HUDEP-2 (cell line): ENCODE measurements around the gene SOX10.
"Not testable (repeated sequence)": the region's sequence is repeated elsewhere in the genome, so short reads cannot be mapped to it uniquely, and the experiment has no call there.

Experiments
- DNase-seq, 76 experiments: peaks; one replicate each; lab custom pipeline; 2025; ENCODE audit not compliant: unreplicated experiment in 76 of 76; lab: John Stamatoyannopoulos, UW

The SOX10 gene

DNA sequence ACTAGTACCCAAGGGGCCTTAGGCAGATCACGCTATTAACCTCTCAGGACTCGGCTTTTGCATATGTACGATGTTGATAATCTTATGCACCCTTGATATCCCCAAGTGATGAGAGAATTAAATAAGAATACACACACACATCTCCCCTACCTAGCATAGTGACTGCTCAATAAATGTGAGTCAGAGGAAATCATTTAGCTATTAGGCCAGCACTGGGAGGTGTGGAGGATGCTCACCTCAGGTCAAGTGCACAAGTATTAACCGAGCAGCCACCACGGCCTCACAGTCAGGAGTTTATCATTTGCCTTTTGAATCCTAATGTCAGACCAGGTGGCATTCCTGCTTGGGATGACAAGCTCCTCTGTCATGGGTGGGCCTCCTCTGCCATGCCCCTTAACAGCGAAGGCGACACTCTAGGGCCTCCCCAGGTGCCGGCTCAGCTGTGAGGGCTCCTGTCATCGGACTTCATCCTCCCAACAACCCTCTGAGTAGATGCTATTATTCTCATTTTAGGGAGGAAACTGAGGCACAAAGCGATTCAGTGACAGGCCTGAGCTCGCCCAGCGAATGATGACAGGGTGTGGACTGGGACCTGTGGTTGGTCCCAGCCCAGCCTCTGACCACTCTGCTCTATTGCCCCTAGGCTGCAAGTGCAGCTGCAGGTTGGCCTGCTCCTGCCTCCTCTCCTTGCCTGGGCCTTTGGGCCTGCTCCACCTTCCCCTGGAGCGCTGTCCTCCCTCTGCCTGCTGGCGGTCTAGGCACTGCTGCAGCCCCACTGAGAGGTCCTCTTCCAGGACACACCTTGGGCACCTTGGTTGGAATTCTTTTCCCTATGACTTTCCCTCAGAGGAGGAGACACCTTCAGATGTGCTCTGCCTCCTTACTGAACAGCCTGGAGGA is 5.0 kb upstream of the SOX10 start:
- DNase-seq: no peak

DNA sequence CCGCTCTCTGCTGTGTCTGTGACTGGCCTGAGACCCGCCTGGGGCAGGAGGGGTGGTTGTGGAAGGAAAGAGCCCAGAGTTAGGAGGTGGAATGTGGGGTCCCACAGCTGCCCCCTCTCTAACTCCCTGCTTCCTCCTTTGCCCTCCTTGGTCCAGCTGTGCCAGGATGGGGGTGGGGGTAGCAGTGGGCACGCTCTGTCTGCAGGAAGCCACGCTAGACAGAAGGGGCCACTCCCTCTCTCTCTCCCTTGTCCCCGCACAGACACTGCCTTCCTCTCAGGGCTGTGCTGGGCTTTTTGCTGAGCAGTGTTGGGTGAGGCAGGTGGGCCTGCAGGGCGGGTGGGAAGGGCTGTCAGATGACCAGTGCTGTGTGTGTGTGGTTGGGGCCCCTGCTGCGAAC is 2.0 kb upstream of the SOX10 start:
- DNase-seq: no peak

DNA sequence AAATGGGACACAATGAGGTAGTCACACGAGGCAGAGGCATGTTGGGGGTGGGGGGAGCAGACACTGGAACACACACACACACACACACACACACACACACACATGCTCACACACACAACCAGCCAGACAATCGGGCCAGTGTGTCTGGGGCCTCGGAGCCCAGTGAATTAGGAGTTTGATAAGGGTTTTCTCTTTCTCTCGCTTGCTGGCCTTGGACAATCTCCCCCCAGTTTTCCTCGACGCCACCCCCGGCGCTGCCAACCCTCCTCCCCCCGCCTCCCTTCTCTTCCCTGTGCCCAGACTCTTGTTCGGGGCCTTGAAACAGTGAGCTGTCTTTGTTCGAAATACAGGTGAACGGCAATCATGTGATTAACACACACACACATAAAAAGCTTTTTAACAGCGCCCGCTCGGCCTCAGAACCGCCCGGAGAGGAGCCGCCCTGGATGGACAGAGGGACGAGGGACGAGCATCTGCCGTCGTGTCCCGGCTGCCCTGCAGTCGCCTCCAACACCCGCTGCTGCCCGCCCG is 1.5 kb upstream of the SOX10 start:
- no peak for DNase-seq

DNA sequence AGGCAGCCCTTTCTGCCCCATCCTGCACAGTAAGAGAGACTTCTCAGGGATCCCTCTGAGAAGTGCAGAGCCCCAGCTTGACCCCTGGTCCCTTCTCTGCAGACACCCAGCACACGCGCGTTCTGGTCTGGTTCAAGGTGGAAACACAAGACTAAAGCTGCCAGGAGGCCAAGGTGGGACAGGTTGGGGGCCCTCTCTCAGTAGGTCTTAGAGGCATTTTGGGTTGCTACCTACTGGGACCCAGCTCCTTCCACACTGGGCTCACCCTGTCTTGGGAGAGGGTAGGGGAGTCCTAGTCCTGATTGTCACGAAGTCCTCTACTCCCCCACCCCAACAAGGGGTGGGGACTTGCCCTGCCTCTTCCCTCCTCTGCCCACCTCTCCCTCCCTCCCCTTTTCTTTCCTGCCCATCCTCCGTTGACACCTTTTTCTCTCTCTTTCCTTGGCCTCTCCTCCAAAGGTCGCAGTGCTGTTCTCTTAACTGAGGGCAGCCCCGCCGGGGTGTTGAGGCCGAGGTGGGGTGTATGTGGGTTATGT is 763 bp upstream of the SOX10 start:
- no peak for DNase-seq

DNA sequence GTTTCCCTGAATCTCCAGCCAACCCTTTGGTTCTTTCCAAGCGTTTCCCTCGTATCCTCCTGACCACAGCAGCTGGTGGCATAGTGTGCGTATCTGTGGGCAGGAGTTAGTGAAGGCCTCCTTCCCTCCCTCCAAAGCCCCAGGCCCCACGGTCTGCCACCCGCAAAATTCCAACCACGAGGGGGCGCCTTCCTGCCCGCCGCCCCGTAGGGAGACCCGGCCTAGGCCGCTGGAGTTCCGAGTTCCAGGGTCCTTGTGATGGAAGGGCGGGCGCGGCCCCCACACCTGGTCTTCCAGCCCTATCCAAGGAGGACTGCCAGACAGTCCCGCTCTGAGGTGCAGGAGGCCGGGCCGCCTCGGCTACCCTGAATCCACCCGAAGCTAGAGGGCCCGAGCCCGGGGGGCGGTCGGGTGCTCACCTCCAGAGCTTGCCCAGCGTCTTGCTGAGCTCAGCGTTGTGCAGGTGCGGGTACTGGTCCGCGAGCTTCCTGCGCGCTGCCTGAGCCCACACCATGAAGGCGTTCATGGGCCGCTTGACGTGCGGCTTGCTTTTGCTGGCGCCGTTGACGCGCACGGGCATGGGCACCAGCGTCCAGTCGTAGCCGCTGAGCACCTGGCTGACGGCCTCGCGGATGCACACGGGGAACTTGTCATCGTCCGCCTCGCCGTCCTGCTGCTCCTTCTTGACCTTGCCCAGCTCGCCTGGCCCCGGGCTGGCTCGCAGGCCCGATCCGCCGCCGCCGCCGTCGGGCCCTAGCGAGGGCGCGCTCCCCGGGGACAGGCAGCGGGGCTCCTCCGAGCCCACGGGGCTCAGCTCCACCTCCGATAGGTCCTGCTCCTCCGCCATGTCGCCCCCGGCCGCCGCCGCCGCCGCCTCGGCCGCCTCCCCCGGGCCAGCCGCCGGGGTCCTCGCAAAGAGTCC is 1.2 kb downstream of the SOX10 start:
- no peak for DNase-seq

DNA sequence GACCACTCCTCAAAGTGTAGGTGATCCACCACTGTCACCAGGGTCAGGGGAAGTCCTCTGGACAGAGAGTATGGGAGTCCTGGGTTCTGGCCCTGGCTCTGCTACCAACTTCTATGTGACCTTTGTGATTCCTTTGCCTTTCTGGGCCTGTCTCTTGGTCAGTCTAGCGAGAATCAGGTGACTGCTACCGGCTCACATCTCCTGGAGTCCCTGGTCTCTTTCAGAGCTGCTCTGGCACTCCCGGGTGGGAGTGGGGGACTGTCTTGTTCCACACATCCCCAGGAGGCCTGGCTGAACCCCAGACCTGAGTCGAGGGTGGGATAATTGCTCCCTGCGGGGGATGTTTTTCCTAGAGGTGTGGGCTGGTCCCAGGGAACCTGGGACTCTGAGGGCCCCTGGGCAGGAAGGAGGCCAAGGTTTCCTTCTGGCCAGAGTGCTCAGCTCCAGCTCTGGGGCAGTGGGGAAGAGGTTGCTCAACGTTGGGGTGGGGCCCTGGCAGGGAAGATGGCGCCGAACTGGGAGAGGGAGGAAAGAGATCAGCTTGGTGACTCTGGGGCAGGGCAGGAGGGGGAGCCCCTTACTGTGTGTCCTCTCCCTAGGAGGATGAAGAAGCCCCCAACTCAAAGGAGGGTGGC is 2.1 kb downstream of the SOX10 start:
- DNase-seq: no peak

DNA sequence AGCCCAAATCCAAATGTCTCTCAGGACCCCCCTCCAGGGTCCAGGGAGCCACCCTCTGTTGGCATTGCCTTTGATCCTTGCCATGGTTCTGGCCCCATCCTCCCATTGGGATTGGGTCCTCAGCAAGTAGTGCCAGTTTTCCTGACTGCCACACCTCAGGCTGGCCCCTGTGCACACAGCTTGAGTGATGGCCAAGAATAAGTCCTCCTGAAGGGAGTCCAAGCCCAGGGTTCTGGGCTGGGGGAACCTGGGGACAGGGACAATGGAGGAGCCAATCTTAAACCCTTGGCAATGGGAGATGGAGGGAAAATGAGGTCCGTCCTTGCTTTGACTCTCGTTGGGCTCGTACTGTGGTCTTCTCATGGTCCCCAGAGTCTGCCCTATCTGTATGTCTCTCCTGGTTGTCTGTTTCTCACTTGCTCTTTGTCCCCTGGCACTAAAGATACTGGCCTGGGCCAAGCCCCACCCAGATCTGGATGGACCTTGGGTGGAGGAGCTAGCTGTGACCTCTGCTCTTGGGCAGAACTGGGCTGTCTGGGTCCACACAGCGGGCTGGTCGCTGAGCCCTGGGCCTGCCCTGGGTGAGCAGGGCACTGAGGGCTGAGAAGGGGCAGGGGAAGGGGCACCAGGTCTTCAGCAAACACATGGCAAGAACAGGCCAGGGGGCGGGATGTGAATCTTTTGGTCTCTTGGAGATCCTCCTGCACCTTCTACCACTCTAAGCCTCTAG is 2.9 kb downstream of the SOX10 start:
- no peak for DNase-seq

DNA sequence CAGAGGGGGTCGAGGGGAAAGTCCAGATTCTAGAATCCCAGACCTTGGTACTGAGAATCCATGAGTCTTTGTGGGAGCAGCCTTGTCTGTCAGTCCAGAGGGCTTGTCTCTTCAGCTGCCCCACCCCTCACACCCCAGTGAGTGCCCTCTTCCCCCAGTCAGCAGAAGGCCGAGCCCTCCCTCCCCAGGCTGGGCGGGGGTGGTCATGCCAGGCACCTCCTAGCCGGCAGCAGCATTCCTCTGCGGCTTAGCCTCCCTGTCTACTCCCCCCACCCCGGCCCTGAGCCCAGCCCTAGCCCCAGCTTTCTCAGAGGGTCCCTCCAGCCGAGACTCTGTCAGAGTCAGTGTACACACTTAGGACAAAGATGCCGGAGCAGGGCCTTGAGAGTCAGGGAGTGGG is 4.6 kb downstream of the SOX10 start:
- DNase-seq: no peak

DNA sequence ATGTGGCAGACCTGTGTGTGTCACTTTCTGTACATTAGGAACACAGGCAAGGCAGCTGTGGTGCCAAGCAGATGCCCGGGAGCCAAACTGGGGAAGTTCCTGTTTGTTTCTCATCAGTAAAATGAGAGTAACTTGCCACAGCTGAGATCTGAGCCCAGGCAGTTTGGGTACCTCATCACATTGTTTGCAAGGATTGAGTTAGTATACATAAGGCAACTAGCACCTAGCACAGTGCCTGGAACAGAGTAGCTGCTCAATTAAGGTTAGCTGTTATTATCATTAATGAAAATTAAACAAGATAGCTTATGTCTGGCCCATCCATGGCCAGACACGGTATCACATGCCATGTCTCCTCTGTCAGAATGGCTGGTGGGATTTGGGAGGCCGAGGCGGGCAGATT is 7.8 kb downstream of the SOX10 start:
- DNase-seq: no peak

DNA sequence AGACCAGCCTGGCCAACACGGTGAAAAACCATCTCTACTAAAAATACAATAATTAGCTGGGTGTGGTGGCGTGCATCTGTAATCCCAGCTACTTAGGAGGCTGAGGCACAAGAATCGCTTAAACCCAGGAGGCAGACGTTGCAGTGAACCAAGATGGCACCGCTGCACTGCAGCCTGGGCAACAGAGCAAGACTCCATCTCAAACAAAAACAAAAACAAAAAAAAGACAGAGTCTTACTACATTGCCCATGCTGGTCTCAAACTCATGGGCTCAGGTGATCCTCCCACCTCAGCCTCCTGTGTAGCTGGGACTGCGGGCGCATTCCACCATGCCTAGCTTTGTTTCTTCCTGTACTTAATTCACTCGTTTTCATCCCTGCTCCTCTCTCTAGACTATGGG is 8.3 kb downstream of the SOX10 start:
- not testable (repeated sequence) for DNase-seq

DNA sequence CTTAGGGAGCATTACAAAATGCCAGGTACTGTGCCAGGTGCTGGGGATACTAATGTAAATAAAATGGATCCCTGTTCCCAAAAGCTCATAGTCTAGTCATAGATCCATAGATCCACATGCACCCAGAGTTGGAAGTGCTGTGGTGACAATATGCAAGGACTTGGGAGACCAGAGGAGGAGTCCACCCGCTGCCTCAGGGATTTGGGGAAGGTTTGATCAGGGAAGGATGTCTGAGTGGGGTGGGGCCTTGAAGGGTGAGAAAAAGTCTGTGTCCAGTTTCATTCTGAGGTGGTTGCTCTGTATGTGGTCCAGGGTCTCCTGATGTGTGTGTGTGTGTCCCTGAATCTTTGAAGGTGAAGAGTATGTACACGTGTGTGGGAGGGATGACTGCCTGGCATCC is 9.2 kb downstream of the SOX10 start:
- DNase-seq: no peak

DNA sequence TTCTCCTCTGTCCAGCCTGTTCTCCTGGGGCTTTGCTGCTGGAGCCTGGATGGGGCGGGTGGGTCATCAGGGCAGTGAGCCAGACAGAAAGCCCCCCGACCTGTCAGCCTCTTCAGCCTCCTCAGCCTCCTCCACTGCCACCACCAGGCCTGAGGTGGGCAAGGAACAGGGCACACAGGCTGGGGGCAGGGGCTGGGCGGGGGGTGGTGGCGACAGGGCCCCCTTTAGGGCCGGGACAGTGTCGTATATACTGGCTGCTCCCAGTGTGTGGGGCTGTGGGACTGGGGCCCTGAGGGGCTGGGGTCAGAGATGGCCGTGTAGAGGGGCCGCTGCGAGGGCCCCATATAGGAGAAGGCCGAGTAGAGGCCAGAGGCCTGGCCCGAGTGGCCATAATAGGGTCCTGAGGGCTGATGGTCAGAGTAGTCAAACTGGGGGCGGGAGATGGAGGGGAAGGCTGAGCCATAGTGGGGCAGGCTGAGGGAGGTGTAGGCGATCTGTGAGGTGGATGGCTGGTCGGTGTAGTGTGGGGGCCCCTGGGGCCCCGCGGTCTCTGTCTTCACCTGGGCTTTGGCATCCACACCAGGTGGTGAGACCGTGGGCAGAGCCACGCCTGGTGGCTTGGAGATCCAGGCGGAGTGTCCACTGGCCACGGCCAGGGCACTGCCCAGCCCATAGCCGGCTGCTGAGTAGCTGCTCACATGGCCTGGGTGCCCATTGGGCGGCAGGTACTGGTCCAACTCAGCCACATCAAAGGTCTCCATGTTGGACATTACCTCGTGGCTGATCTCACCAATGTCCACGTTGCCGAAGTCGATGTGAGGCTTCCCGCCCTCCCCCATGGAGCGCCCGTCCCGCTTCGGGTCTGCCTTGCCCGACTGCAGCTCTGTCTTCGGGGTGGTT is 10.8 kb downstream of the SOX10 start:
- DNase-seq: no peak

DNA sequence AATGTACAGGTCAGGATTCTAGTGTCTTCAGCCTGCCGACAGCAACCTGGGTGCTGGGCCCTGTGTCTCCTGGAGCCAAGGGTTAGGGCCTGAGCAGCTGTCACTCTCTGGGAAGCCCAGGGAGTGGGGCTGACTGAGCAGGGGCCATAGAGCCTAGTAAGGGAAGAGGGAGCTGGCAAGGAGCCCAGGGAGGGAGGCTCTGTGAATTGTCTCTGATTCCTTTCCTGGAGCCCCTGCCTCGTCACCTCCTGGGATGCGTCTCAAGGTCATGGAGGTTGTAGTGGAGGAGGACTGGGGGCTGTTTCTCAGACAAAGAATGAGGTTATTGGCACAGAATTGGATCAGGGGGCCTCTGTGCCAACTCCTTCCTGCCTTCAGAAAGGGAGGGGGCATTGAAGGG is 11.8 kb downstream of the SOX10 start:
- no peak for DNase-seq

DNA sequence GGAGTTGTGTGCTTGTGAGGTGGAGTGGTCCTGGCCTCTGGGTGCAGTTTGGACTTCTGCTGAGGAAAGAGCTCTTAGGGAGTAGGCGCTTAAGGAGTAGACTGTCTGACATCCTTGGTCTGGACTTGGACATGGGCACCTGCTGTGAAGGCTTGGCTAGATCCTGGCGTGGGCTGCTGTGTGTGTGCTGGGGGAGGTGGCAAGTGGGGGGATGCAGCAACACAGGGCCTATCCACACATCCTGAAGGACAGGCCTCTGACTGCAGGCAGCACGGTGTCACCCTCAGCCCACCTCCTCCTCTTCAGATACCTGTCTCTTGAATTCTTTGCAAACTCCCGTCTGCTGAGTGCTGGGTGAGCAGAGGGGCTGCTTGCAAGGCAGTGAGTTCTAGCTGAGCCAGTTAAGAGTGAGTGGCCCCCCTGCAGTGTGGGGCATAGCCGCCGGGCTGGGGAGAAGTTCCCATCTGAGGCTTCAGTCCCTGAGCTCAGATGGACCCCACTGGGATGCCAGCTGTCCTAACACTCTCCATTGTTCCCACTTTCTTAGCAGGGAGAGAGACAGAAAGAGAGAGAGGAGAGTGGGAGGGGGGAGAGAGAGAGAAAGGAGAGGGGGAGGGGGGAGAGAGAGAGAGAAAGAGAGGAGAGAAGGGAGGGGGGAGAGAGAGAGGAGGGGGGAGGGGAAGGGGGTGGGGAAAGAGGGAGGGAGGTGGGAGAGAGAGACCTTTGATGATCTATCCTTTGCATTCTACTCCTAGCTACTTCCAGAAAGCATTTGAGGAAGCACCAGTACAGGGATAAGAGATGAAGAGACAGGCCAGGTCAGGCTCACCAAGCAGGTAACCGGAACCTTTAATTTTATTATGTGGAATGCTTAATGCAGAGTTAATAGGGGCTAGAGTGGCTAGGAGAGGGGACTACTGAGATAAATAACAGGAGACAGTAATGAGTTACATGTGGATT is 12.6 kb downstream of the SOX10 start:
- no peak for DNase-seq

DNA sequence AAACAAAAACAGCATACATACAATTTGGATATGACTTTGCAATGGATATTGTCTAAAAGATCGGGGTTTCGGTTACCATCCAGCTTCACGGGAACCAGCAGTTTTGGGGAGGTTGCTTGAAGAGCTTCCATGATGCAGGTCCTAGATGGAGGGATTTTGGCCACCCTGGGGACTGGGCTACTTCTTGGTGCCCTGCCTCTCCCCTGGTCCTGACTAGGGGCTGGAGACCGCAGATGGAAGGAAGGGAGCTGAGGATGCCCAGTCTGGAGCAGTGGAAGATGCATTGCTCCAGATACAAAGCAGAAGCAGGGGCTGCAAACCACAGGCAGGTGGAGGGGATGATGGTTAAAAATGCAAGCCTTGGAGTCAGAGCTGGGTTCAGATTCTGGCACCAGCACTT is 13.5 kb downstream of the SOX10 start:
- no peak for DNase-seq

DNA sequence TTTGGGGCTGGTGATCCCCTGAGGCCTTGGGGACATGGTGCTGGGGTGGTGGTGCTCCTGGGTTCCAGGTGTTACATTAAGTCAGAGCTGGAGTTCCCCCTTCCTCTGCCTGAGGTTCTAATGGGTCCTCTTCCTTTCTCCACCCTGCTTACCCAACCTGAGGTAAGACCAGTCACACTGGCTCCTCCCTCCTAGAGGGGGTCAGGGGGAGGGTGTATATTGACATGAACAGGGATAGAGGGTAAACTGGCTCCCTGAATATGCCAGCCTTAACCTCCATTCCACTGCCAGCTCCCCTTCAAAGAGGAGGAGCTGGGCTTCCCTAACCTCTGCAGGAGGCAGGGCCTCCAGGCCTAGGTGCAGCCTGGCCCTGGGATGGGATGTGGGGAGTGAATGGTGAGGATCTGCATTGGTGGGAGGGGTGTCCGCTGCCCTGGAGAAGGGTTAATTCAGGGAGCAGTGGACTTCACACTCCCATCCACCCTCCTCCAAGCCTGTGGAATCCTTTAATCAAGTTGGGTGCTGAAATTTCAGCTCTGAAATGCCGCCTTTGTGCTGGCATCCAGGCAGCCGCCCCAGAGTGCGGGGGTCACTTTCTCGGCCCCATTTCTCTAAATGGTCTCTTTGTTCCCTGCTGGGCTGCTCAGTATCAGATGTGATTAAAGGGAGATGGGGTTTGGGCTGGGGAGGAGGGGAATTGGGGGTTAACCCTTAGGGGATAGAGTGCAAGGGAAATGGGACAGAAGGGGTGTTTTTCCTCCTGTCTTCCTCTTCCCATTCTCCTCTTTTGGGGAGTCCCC is 15.7 kb downstream of the SOX10 start:
- no peak for DNase-seq
